Measurements from ENCODE around the gene SNRPA1. TPM values are rescaled to one million over a fixed set of nuclear protein-coding genes. Genes with fewer than 3 reads are reported as not detected.

Gene SNRPA1
- total and polyA plus RNA-seq, 9 of the 15 experiments (the other 6 are each of a cell fraction or from before 2014, with no cell fraction given), result 62.7 to 245 (median 189) TPM

DNA sequence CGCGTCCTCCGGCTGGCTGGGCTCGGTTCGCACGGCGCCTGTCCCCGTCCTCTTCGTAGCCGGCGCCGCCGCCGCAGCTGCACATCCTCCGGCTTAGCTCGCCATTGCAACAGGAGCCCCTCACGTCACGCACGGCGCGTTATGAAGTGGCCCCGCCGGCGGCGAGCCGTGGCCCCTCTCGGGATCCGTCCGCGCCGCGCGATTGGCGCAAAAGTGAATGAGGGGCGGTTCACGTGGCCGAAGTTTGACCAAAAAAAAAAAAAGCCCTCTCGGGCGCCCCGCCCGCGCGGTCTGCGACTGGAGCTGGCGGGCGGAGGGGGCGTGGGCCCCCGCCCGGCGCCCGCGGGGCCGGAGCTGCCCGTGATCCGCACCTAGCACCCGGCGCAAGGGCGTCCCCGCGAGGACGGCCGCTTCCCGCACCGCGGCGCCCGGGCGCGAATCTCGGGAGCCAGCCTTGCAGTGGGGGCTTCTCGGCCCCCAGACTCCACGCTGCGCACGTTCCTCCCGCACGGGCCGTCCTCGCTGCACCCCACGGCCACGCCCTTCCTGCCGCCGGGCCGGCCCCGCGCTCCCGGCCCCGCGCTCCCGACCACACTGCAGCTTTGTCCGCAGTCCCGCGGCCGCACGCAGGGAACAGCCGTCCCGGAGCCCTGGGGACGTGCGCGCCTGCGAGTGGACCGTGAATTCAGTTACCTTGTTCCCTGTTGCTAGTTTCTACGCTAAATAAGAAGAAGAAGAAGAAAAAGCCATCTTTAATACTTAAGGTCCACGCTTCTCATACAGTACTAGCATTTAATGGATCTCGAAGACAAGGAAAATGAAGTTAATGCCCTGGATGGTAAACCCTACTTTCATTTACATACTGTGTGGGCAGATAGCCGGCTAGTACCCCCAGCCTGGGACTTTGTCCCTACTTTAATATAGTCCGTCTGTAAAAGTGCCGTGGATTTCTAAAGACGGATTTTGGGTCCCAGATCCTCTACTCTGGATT is 42.9 kb downstream of the SNRPA1 start, which contains the start of gene CHSY1 (continued):
- TF ChIP-seq POLR2H (tag; IDR thresholded peaks at IDR 0.05; ENCODE audit: low read depth) (0 out of 2 replicates have a peak, but pooled peaks have one; percentile 15), MNT (conservative IDR thresholded peaks at IDR 0.05) (peak in 1 of 2 experiments; percentile 66; a peak in 3 of 4 replicates), BDP1 (IDR thresholded peaks at IDR 0.05; ENCODE audit: insufficient read depth, insufficient read length) (no peak), ZNF589 (CRISPR knock-in tag; IDR thresholded peaks at IDR 0.05; ENCODE audit: low read depth) (peak; percentile 23; the same call in 1 of the 2 replicates), EP400 (IDR thresholded peaks at IDR 0.05) (peak; percentile 38; the same call in 1 of the 2 replicates), JUND (IDR thresholded peaks at IDR 0.05; ENCODE audit: borderline replicate concordance, low read depth, low read length) (peak; percentile 34; the same call in 1 of the 2 replicates), JUND (tag; IDR thresholded peaks at IDR 0.05; ENCODE audit: borderline replicate concordance, low read depth, low read length) (no peak; the same call in 2 of the 3 replicates), RBBP5 (IDR thresholded peaks at IDR 0.05; ENCODE audit: borderline replicate concordance, insufficient read depth, low read length, poor library complexity, severe bottlenecking) (peak; percentile 77), YY1 (IDR thresholded peaks at IDR 0.05; ENCODE audit: borderline replicate concordance in 1 of 3, control insufficient read depth in 1 of 3, extremely low read depth in 1 of 3, insufficient read depth in 3 of 3, insufficient read length in 1 of 3, insufficient replicate concordance in 2 of 3, low read depth in 1 of 3, low read length in 2 of 3) (peak in 2 of 3 experiments; percentile 24 to 62), RREB1 (CRISPR knock-in tag; IDR thresholded peaks at IDR 0.05) (peak; percentile 71; the same call in 1 of the 2 replicates), ZNF707 (CRISPR knock-in tag; conservative IDR thresholded peaks at IDR 0.05) (no peak)
- TF ChIP-seq, protein P1, sequence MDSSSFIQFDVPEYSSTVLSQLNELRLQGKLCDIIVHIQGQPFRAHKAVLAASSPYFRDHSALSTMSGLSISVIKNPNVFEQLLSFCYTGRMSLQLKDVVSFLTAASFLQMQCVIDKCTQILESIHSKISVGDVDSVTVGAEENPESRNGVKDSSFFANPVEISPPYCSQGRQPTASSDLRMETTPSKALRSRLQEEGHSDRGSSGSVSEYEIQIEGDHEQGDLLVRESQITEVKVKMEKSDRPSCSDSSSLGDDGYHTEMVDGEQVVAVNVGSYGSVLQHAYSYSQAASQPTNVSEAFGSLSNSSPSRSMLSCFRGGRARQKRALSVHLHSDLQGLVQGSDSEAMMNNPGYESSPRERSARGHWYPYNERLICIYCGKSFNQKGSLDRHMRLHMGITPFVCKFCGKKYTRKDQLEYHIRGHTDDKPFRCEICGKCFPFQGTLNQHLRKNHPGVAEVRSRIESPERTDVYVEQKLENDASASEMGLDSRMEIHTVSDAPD (CRISPR knock-in tag; IDR thresholded peaks at IDR 0.05), result no peak
- TF ChIP-seq, protein P2, sequence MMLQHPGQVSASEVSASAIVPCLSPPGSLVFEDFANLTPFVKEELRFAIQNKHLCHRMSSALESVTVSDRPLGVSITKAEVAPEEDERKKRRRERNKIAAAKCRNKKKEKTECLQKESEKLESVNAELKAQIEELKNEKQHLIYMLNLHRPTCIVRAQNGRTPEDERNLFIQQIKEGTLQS (IDR thresholded peaks at IDR 0.05), result no peak
- TF ChIP-seq, protein P2 (CRISPR knock-in tag; conservative IDR thresholded peaks at IDR 0.05), result no peak

All from K562 (cell line).